HCT116 (cell line): ENCODE data around the gene VMO1. TPM values are rescaled to one million over a fixed set of nuclear protein-coding genes. Genes with fewer than 3 reads are reported as not detected.

Experiments used
- ATAC-seq: fragments of 200-7000 bp; cut with Tn5 transposase; 2 replicates; pipeline ENCODE4 v1.9.1; 2020; ENCODE audit warnings: mild to moderate bottlenecking, moderate library complexity
- BruUV-seq: library from RNA; stranded (reverse); fragments of 400-500 nt; replicated peaks from 2 replicates; lab custom pipeline; 2021; lab: Mats Ljungman, UMichigan
- CTCF ChIA-PET: fragments of 300-600 bp; sonication (Branson Sonifier 250); formaldehyde crosslinking; loops from one replicate; lab custom pipeline; 2021; ENCODE audit warnings: antibody characterized with exemption; lab: Charles Lee
- POLR2A ChIA-PET: fragments of 300-600, 350-600 bp; sonication (Branson Sonifier 250); formaldehyde crosslinking; loops from one replicate; lab custom pipeline; 2021; ENCODE audit warnings: antibody characterized with exemption; lab: Charles Lee
- RAD21 ChIA-PET, 2 experiments: fragments of 300-600 bp; sonication (Branson Sonifier 250); formaldehyde crosslinking; loops; one replicate each; lab custom pipeline; 2023; ENCODE audit warnings: low total read pairs in 2 of 2; ENCODE audit not compliant: uncharacterized antibody in 2 of 2, unreplicated experiment in 2 of 2, low non-redundant PET in 1 of 2; lab: Charles Lee
- DNase-seq: peaks from one replicate; pipeline ENCODE4 v3.0.0-alpha.2; 2010; ENCODE audit warnings: low read depth, low spot score
- H2AFZ ChIP-seq: fragments of 200-600 bp; shearing (Covaris generic), sonication (generic); 2 replicates; pipeline ENCODE4 v1.6.1; 2017; ENCODE audit warnings: low read depth, mixed run types, mixed read lengths, antibody characterized with exemption, low read length; ENCODE audit not compliant: poor library complexity, severe bottlenecking
- H3K27ac ChIP-seq: 2 replicates; pipeline ENCODE4 v1.5.1; 2012; ENCODE audit warnings: low read depth, low read length
- H3K27me3 ChIP-seq: fragments of 200-600 bp; sonication (generic); 2 replicates; pipeline ENCODE4 v1.6.1; 2016; ENCODE audit warnings: mixed run types, low read length, mixed read lengths; ENCODE audit not compliant: insufficient read depth
- H3K36me3 ChIP-seq, 2 experiments: fragments of 200-500 bp in 1 of 2; fragments of 200-600 bp in 1 of 2; sonication (Bioruptor generic) in 1 of 2; sonication (generic) in 1 of 2; 2 replicates each; pipeline versions ENCODE4 v1.5.1 to v1.6.1; 2014 to 2016; ENCODE audit warnings: low read length in 2 of 2, inconsistent platforms in 1 of 2, mixed read lengths in 1 of 2, mixed run types in 1 of 2; ENCODE audit not compliant: insufficient read depth in 2 of 2, control insufficient read depth in 1 of 2
- H3K4me1 ChIP-seq, 2 experiments: fragments of 200-600 bp in 1 of 2; sonication (generic) in 1 of 2; 2 replicates each; pipeline versions ENCODE4 v1.5.1 to v1.6.1; 2012 to 2017; ENCODE audit warnings: low read length in 2 of 2, inconsistent platforms in 1 of 2, mild to moderate bottlenecking in 1 of 2, mixed read lengths in 1 of 2, mixed run types in 1 of 2, moderate library complexity in 1 of 2; ENCODE audit not compliant: insufficient read depth in 2 of 2, control insufficient read depth in 1 of 2
- H3K4me2 ChIP-seq: fragments of 200-600 bp; sonication (generic); 2 replicates; pipeline ENCODE4 v1.6.1; 2017; ENCODE audit warnings: mixed run types, low read length, mixed read lengths
- H3K4me3 ChIP-seq, 2 experiments: fragments of 200-600 bp in 1 of 2; sonication (generic) in 1 of 2; replicated peaks in 1 of 2; 2 replicates each; pipeline ENCODE4 v1.5.1; 2011 to 2016; ENCODE audit warnings: low read length in 2 of 2, control low read depth in 1 of 2, low read depth in 1 of 2, mild to moderate bottlenecking in 1 of 2, mixed read lengths in 1 of 2, mixed run types in 1 of 2
- H3K79me2 ChIP-seq: fragments of 200-600 bp; sonication (generic); 2 replicates; pipeline ENCODE4 v1.6.1; 2017; ENCODE audit warnings: mild to moderate bottlenecking, mixed run types, low read length, moderate library complexity, mixed read lengths; ENCODE audit not compliant: insufficient read depth
- H3K9ac ChIP-seq: fragments of 200-600 bp; sonication (generic); 2 replicates; pipeline ENCODE4 v1.6.1; 2016; ENCODE audit warnings: low read length, mixed read lengths
- H3K9me2 ChIP-seq: fragments of 200-600 bp; sonication (generic), shearing (Covaris generic); 2 replicates; pipeline ENCODE4 v1.6.1; 2017; ENCODE audit warnings: mixed run types, mild to moderate bottlenecking, moderate library complexity; ENCODE audit not compliant: insufficient read depth
- H3K9me3 ChIP-seq, 2 experiments: fragments of 200-500 bp in 1 of 2; fragments of 200-600 bp in 1 of 2; sonication (Bioruptor generic) in 1 of 2; sonication (generic) in 1 of 2; 2 replicates each; pipeline ENCODE4 v1.6.1; 2014 to 2017; ENCODE audit warnings: low read length in 2 of 2, mixed read lengths in 2 of 2, inconsistent platforms in 1 of 2, low read depth in 1 of 2, mild to moderate bottlenecking in 1 of 2, mixed run types in 1 of 2, moderate library complexity in 1 of 2; ENCODE audit not compliant: control insufficient read depth in 1 of 2, insufficient read depth in 1 of 2
- H4K20me1 ChIP-seq: fragments of 200-600 bp; sonication (generic), shearing (Covaris generic); 2 replicates; pipeline ENCODE4 v1.6.1; 2017; ENCODE audit warnings: mixed run types, mild to moderate bottlenecking, moderate library complexity; ENCODE audit not compliant: insufficient read depth
- CBX3 ChIP-seq: IDR thresholded peaks from 2 replicates; pipeline ENCODE4 v1.6.1; 2012; ENCODE audit warnings: low read depth
- CEBPB ChIP-seq: IDR thresholded peaks from 2 replicates; pipeline ENCODE4 v1.6.1; 2012; ENCODE audit warnings: low read depth
- EZH2 ChIP-seq: fragments of 200-600 bp; sonication (generic); IDR thresholded peaks from 2 replicates; pipeline ENCODE4 v1.6.1; 2017; ENCODE audit warnings: antibody characterized with exemption, mixed run types
- EZH2phosphoT487 ChIP-seq: fragments of 200-600 bp; IDR thresholded peaks from 2 replicates; pipeline ENCODE4 v1.6.1; 2018; ENCODE audit warnings: antibody characterized with exemption, borderline replicate concordance
- FOSL1 ChIP-seq: IDR thresholded peaks from 2 replicates; pipeline ENCODE4 v1.6.1; 2012; ENCODE audit warnings: low read depth
- POLR2A ChIP-seq: IDR thresholded peaks from 2 replicates; pipeline ENCODE4 v1.7.0; 2011; ENCODE audit warnings: borderline replicate concordance; ENCODE audit not compliant: insufficient read depth, insufficient read length; ENCODE audit errors: extremely low read depth
- POLR2AphosphoS5 ChIP-seq: IDR thresholded peaks from 2 replicates; pipeline ENCODE4 v1.6.1; 2011; ENCODE audit warnings: mild to moderate bottlenecking, low read depth, low read length, moderate library complexity
- SIN3A ChIP-seq: IDR thresholded peaks from 2 replicates; pipeline ENCODE4 v1.6.1; 2012; ENCODE audit warnings: low read depth
- SRF ChIP-seq: IDR thresholded peaks from 2 replicates; pipeline ENCODE4 v1.6.1; 2012; ENCODE audit warnings: low read depth
- ZNF274 ChIP-seq: fragments of 200-500 bp; sonication (Bioruptor generic); IDR thresholded peaks from 2 replicates; pipeline ENCODE4 v1.6.1; 2014; ENCODE audit warnings: mild to moderate bottlenecking, low read depth, low read length, inconsistent platforms
- intact Hi-C: fragments of 100-400 bp; cut with micrococcal nuclease; formaldehyde crosslinking; loops from 2 replicates; pipeline ENCODE4 v1.10.0; 2022
- total RNA-seq: library from RNA; stranded (reverse); gene quantifications from one replicate; pipeline ENCODE4 v1.2.1, GENCODE V29; 2021; ENCODE audit not compliant: unreplicated experiment
- TF ChIP-seq, protein P1 (sequence below): IDR thresholded peaks from 2 replicates; pipeline ENCODE4 v1.6.1; 2012
- TF ChIP-seq, protein P2 (sequence below), 3 experiments: fragments of 200-600 bp in 1 of 3; sonication (generic) in 1 of 3; IDR thresholded peaks in 2 of 3; conservative IDR thresholded peaks in 1 of 3; 2 replicates each; pipeline ENCODE4 v1.5.1; 2012 to 2017; ENCODE audit warnings: low read depth in 2 of 3, low read length in 2 of 3, antibody characterized with exemption in 1 of 3, borderline replicate concordance in 1 of 3, control low read depth in 1 of 3, mild to moderate bottlenecking in 1 of 3, mixed read lengths in 1 of 3, mixed run types in 1 of 3, moderate library complexity in 1 of 3; ENCODE audit not compliant: insufficient read depth in 1 of 3

VMO1 gene
- total RNA-seq, 1 experiment from 2014 or later = 0.76 TPM

DNA sequence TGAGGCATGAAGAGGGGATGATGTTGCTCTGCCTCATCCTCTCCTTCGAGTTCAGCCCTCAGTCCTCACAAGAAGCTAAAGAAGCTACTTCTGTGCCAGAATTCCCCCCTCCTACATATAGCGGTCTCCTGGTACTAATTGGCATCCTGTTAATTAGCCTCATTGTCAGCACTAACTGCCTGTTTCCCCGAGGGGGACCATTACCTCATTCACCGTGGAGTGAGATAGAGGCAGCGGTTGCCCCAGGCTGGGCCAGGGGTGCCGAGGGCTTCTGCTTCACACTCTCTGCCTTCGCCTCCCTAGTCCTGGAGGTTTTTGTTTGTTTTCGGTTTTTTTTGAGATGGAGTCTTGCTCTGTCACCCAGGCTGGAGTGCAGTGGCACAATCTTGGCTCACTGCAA, 41.2 kb upstream of the VMO1 start:
- no TSS peak for BruUV-seq
- intact Hi-C loops = no loop called here
- POLR2A ChIA-PET = no interaction called here

More for the DNA sequence above, 41.2 kb upstream of the VMO1 start:
- Histone ChIP-seq H3K79me2 (no peaks in the 10 kb centered on the region), H2AFZ (no peak overlapping the region), H4K20me1 (no peaks in the 10 kb centered on the region), H3K4me2 (no peak overlapping the region), H3K4me3 (no peak overlapping the region), H3K9me2 (no peaks in the 10 kb centered on the region), H3K9me3 (no peaks in the 10 kb centered on the region), H3K4me1 (peaks cover 0 to 1% of the 10 kb centered on the region in 2 experiments; a peak in 1 of 4 replicates), H3K9ac (no peak overlapping the region), H3K27ac (no peak overlapping the region), H3K27me3 (no peaks in the 10 kb centered on the region), H3K36me3 (no peaks in the 10 kb centered on the region)
- no peak for ATAC-seq
- ChIA-PET RAD21 (no interaction called here), CTCF (no interaction called here)
- no peak for DNase-seq
- TF ChIP-seq SRF (no peak), POLR2A (no peak), SIN3A (no peak), FOSL1 (no peak), CBX3 (no peak), ZNF274 (no peak), POLR2AphosphoS5 (no peak), EZH2phosphoT487 (no peak), EZH2 (no peak), CEBPB (no peak)
- TF ChIP-seq, protein P1, sequence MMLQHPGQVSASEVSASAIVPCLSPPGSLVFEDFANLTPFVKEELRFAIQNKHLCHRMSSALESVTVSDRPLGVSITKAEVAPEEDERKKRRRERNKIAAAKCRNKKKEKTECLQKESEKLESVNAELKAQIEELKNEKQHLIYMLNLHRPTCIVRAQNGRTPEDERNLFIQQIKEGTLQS = no peak
- TF ChIP-seq, protein P2, sequence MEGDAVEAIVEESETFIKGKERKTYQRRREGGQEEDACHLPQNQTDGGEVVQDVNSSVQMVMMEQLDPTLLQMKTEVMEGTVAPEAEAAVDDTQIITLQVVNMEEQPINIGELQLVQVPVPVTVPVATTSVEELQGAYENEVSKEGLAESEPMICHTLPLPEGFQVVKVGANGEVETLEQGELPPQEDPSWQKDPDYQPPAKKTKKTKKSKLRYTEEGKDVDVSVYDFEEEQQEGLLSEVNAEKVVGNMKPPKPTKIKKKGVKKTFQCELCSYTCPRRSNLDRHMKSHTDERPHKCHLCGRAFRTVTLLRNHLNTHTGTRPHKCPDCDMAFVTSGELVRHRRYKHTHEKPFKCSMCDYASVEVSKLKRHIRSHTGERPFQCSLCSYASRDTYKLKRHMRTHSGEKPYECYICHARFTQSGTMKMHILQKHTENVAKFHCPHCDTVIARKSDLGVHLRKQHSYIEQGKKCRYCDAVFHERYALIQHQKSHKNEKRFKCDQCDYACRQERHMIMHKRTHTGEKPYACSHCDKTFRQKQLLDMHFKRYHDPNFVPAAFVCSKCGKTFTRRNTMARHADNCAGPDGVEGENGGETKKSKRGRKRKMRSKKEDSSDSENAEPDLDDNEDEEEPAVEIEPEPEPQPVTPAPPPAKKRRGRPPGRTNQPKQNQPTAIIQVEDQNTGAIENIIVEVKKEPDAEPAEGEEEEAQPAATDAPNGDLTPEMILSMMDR (IDR thresholded peaks at IDR 0.05 in 2 of 3, conservative IDR thresholded peaks at IDR 0.05 in 1 of 3; ENCODE audit: borderline replicate concordance in 1 of 3, insufficient read depth in 1 of 3, low read depth in 2 of 3, low read length in 2 of 3) = no peak
